ENCODE data around the gene C19orf67.

The C19orf67 gene

GRCh38 chr19:14086098-14086497, 515 bp upstream of the C19orf67 start:
- no peak for TF ChIP-seq CTCF (IDR thresholded peaks at IDR 0.05; ENCODE audit: insufficient read depth, low read depth, low read length, missing control alignments)
- no peak overlapping the region for H3K4me3 ChIP-seq (ENCODE audit: low read length)

GRCh38 chr19:14082675-14082960, 3.0 kb downstream of the C19orf67 start:
- no peak for DNase-seq (ENCODE audit: low read depth)
- peak overlapping the region; percentile 73 for H3K4me3 ChIP-seq (ENCODE audit: low read length)
- no peak for TF ChIP-seq CTCF (IDR thresholded peaks at IDR 0.05; ENCODE audit: insufficient read depth, low read depth, low read length, missing control alignments)

More at GRCh38 chr19:14086098-14086497, 515 bp upstream of the C19orf67 start:
- DNase-seq (ENCODE audit: low read depth) = no peak

- DNase-seq (ENCODE audit: low read depth) = peak; percentile 85
These were observed 3.5 kb downstream of the C19orf67 start for GRCh38 chr19:14081797-14082674.

GRCh38 chr19:14080887-14081796, 4.4 kb downstream of the C19orf67 start:
- peak overlapping the region; percentile 73 for H3K4me3 ChIP-seq (ENCODE audit: low read length)
- DNase-seq (ENCODE audit: low read depth) = peak; percentile 98
- TF ChIP-seq CTCF (IDR thresholded peaks at IDR 0.05; ENCODE audit: insufficient read depth, low read depth, low read length, missing control alignments) = no peak

More at GRCh38 chr19:14081797-14082674, 3.5 kb downstream of the C19orf67 start:
- H3K4me3 ChIP-seq (ENCODE audit: low read length) = peak overlapping the region; percentile 73
- no peak for TF ChIP-seq CTCF (IDR thresholded peaks at IDR 0.05; ENCODE audit: insufficient read depth, low read depth, low read length, missing control alignments)

GRCh38 chr19:14078411-14078810, 7.2 kb downstream of the C19orf67 start:
- no peak for TF ChIP-seq CTCF (IDR thresholded peaks at IDR 0.05; ENCODE audit: insufficient read depth, low read depth, low read length, missing control alignments)
- H3K4me3 ChIP-seq (ENCODE audit: low read length) = no peak overlapping the region
- DNase-seq (ENCODE audit: low read depth) = no peak

- peak overlapping the region; percentile 85 for H3K4me3 ChIP-seq (ENCODE audit: low read length)
- TF ChIP-seq CTCF (IDR thresholded peaks at IDR 0.05; ENCODE audit: insufficient read depth, low read depth, low read length, missing control alignments) = no peak
- DNase-seq (ENCODE audit: low read depth) = peak; percentile 51
These were observed 11.4 kb downstream of the C19orf67 start for GRCh38 chr19:14073925-14074838.
